ENCODE results near the gene MPND. TPM values are rescaled to one million over a fixed set of nuclear protein-coding genes. Genes with fewer than 3 reads are reported as not detected.

The MPND gene
- total RNA-seq, 6 experiments from 2014 or later, result 11.7 to 15.0 (median 12.1) TPM

DNA sequence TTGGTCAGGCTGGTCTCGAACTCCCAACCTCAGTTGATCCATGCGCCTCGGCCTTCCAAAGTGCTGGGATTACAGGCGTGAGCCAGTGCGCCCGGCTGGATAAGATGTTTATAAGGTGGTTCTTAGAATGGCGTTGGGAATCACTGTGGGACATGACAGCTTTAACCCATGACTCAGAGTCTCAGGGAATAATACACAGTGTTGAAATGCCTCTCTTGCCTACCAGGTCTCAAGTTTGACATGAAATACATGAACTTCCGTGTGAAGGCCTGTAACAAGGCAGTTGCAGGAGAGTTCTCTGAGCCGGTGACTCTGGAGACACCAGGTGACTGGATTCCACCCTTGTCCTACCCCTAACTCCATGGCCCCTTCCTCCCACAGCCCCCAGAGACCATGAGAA is 26.4 kb upstream of the MPND start:
- H3K27me3 Mint-ChIP-seq (ENCODE audit: insufficient read depth), result no peaks in the 10 kb centered on the region
- H3K36me3 Mint-ChIP-seq (ENCODE audit: low read depth), result peaks cover 25% of the 10 kb centered on the region
- TF ChIP-seq, protein P1, sequence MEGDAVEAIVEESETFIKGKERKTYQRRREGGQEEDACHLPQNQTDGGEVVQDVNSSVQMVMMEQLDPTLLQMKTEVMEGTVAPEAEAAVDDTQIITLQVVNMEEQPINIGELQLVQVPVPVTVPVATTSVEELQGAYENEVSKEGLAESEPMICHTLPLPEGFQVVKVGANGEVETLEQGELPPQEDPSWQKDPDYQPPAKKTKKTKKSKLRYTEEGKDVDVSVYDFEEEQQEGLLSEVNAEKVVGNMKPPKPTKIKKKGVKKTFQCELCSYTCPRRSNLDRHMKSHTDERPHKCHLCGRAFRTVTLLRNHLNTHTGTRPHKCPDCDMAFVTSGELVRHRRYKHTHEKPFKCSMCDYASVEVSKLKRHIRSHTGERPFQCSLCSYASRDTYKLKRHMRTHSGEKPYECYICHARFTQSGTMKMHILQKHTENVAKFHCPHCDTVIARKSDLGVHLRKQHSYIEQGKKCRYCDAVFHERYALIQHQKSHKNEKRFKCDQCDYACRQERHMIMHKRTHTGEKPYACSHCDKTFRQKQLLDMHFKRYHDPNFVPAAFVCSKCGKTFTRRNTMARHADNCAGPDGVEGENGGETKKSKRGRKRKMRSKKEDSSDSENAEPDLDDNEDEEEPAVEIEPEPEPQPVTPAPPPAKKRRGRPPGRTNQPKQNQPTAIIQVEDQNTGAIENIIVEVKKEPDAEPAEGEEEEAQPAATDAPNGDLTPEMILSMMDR (IDR thresholded peaks at IDR 0.05), result no peak
- DNase-seq, result no peak
- peaks cover 27% of the 10 kb centered on the region for H3K9me3 Mint-ChIP-seq
- H3K4me3 Mint-ChIP-seq, result no peak overlapping the region
- H3K27ac Mint-ChIP-seq, result no peak overlapping the region
- no peaks in the 10 kb centered on the region for H3K4me1 Mint-ChIP-seq (ENCODE audit: low read depth)

DNA sequence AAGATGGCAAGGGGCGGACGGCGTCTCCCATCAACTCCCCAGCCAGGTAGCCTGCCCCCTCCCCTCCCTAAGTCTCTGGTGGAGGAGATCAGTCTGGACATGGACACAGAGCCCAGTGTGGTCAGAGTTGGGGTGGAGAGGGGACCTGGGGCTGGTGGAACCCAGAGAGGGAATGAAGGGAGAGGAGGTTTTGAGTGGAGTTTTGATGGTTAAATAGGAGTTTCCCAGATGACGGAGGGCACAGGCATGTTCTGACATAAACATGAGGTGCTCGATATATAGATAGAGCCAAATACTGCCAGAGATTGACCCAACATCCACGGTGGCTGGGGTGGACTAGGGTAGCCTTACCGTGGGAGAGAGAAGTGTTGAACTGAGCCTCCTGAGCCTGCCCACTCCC is 24.9 kb upstream of the MPND start:
- peaks cover 25% of the 10 kb centered on the region for H3K36me3 Mint-ChIP-seq (ENCODE audit: low read depth)
- H3K27me3 Mint-ChIP-seq (ENCODE audit: insufficient read depth), result no peaks in the 10 kb centered on the region
- DNase-seq, result no peak
- H3K4me3 Mint-ChIP-seq, result no peak overlapping the region
- peaks cover 30% of the 10 kb centered on the region for H3K9me3 Mint-ChIP-seq
- no peak overlapping the region for H3K27ac Mint-ChIP-seq
- TF ChIP-seq, protein P1 (IDR thresholded peaks at IDR 0.05), result no peak
- no peaks in the 10 kb centered on the region for H3K4me1 Mint-ChIP-seq (ENCODE audit: low read depth)

DNA sequence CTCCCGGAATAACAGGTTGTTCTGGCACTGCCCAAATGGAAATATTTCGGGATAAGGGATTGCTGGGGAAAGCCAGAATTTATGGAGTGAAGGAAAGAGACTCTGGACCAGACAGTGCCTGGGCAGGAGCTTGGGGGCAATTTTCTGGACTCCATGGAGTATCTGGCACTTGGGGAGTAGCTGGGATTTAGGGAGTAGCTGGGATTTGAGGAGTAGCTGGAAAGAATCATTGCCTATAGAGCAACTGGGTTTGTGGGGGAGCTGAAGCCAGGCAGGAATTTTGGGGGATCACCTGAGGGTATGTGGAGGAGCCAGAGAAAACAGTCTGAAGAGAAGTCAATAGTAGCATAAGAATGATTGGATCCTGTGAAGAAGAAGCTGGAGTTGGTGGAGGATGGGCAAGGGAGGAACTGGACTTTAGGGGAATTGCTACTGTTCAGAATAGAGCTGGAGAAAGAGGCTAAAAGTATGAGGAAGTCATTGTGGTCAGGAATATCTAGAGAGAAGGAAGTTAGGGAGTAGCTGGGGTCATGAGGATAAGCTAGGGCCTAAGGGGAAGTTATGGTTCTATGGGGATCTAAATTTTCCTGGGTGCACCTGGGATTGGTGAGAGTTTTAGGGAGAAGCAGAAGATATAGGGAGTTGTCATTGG is 24.2 kb upstream of the MPND start:
- H3K9me3 Mint-ChIP-seq, result peaks cover 30% of the 10 kb centered on the region
- H3K27me3 Mint-ChIP-seq (ENCODE audit: insufficient read depth), result no peaks in the 10 kb centered on the region; the same call in 1 of the 2 replicates
- peaks cover 25% of the 10 kb centered on the region for H3K36me3 Mint-ChIP-seq (ENCODE audit: low read depth)
- DNase-seq, result no peak
- TF ChIP-seq, protein P1 (IDR thresholded peaks at IDR 0.05), result no peak
- H3K4me3 Mint-ChIP-seq, result no peak overlapping the region
- no peak overlapping the region for H3K27ac Mint-ChIP-seq
- H3K4me1 Mint-ChIP-seq (ENCODE audit: low read depth), result no peaks in the 10 kb centered on the region

DNA sequence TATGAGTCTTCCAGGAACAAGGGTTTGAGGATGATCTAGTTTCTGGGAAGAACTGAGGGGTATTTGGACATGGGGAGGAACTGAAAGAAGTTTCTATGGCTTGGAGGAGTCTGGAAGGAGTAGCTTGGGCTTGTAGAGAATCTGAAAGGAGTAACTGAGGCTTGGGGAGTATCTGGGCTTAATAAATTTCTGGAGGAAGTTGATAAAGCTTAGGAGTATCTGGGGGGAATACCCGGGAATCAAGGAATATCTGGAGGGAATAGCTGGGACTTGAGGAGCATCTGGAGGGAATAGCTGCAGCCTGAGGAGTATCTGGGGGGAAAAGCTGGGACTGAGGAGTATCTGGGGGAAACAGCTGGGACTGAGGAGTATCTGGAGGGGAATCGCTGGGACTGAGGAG is 22.9 kb upstream of the MPND start:
- Mint-ChIP-seq H3K27ac (no peak overlapping the region), H3K4me1 (ENCODE audit: low read depth) (no peaks in the 10 kb centered on the region), H3K36me3 (ENCODE audit: low read depth) (peaks cover 25% of the 10 kb centered on the region), H3K27me3 (ENCODE audit: insufficient read depth) (no peaks in the 10 kb centered on the region; the same call in 1 of the 2 replicates), H3K4me3 (no peak overlapping the region), H3K9me3 (peaks cover 30% of the 10 kb centered on the region)
- TF ChIP-seq, protein P1 (IDR thresholded peaks at IDR 0.05), result no peak
- no peak for DNase-seq

DNA sequence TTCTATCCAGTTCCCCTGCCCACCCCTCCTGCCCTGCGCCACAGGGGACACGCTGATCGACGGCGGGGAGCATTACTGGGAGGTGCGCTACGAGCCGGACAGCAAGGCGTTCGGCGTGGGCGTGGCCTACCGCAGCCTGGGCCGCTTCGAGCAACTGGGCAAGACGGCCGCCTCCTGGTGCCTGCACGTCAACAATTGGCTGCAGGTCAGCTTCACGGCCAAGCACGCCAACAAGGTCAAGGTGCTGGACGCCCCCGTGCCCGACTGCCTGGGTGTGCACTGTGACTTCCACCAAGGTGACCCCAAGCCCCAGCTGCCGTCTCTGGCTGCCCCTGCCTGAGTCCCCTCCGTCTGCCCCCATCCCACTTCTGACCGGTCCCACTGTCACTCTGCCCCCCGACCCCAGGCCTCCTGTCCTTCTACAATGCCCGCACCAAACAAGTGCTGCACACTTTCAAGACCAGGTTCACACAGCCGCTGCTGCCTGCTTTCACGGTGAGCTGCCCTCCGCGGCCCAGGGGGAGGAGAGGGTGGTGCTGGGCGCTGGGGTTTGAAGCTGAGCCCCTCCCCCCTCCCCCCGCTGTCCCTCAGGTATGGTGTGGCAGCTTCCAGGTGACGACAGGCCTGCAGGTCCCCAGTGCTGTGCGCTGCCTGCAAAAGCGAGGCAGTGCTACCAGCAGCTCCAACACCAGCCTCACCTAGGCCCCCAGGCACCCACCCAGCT is 20.3 kb upstream of the MPND start:
- H3K27ac Mint-ChIP-seq, result no peak overlapping the region
- peaks cover 30% of the 10 kb centered on the region for H3K9me3 Mint-ChIP-seq
- H3K4me1 Mint-ChIP-seq (ENCODE audit: low read depth), result no peaks in the 10 kb centered on the region
- DNase-seq, result no peak
- H3K27me3 Mint-ChIP-seq (ENCODE audit: insufficient read depth), result peaks cover 2% of the 10 kb centered on the region
- peaks cover 22% of the 10 kb centered on the region for H3K36me3 Mint-ChIP-seq (ENCODE audit: low read depth)
- TF ChIP-seq, protein P1 (IDR thresholded peaks at IDR 0.05), result no peak
- no peak overlapping the region for H3K4me3 Mint-ChIP-seq
